ENCODE results near the gene PIP4K2B.

PIP4K2B gene

DNA sequence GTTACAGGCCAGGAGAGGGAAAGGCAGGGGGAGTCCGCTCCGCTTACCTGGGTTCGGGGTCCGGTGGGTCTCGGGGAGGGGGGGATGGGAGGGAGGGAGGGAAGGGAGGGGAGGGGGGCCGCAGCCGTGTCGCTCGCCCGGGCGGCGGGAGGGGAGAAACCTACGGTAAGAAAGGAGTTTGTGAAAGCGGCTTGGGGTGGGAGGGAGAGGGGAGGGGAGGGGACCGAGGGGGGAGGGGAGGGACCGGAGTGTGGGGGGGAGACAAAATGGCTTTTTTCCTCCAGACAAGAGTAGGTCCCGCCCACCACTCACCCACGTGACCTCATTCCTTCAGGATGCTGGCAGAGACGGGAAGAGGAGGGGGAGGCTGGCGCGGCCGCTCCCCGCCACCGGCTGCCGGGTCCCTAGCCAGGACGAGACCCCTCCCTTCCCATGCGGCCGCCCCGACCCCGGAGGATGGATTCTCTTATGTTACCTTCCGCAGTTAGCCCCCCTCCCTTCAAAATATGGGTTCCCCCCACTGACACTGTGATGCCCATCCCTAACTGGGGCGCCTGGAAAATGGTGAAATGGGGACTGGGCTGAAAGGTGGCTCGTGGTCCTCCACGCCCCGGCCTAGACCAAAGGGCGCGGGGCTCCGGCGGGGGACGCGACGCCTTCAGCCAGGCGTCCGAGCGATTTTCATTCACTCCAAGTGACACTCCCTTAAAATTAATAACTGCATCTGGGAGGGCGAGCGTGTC, 51.0 kb downstream of the PIP4K2B start, which contains the start of gene PCGF2:
Gene PCGF2, minus strand, starts transcription at position 188 of the 743 bp plus-strand sequence. CDS start 7,934 bp downstream, outside the sequence.
- peak within 1 kb of the TSS; percentile 93 for H3K4me3 Mint-ChIP-seq
- peaks cover 44% of the 10 kb centered on the region for H3K4me1 Mint-ChIP-seq
- peaks cover 25% of the 10 kb centered on the region for H3K36me3 Mint-ChIP-seq (ENCODE audit: insufficient read depth)
- no peaks in the 10 kb centered on the region for H3K9me3 Mint-ChIP-seq
- H3K27ac Mint-ChIP-seq (ENCODE audit: low read depth), result no peak within 1 kb of the TSS
- peaks cover 65% of the 10 kb centered on the region for H3K27me3 Mint-ChIP-seq
- ATAC-seq (replicated peaks; ENCODE audit: extremely low read depth, poor library complexity, severe bottlenecking) (no peak), DNase-seq (ENCODE audit: low spot score in 2 of 2) (no peak)

DNA sequence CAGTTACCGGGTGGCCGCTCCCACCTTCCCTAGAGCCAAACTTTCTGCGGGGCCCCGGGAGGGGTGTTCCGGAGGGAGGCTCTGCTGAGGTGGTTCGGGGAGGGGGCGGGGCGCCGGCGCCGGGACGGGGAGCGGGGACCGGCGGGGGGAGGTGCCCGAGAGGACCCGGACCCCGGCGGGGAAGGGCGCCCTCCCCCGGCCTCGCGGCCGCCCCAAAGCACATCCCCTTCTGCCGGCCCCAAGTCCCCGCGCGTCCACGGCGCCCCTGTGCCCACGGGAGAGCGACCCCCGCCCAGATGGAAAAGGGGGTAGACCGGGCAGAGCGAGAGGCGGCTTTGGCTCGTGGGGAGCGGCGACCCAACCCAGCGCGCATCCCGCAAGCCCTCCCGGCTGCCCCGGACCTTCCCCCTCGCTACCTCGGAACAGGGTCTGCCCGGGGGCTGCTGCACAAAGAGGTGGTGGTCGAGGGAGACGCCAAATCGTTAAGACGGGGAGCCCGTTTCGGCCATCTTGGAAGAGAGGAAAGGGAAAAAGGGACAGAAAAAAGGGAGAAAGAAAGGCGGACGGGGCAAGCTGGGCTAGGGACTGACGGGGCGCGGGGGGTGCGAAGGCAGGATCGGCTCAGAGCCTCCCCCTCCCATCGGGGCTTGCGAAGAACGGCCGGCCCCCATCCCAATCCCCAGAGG, 51.8 kb downstream of the PIP4K2B start:
- H3K27me3 Mint-ChIP-seq, result peaks cover 72% of the 10 kb centered on the region
- peaks cover 24% of the 10 kb centered on the region for H3K36me3 Mint-ChIP-seq (ENCODE audit: insufficient read depth)
- DNase-seq (ENCODE audit: low spot score in 2 of 2), result no peak
- H3K4me1 Mint-ChIP-seq, result peaks cover 38% of the 10 kb centered on the region
- no peak overlapping the region for H3K27ac Mint-ChIP-seq (ENCODE audit: low read depth)
- ATAC-seq (replicated peaks; ENCODE audit: extremely low read depth, poor library complexity, severe bottlenecking), result no peak
- peak overlapping the region; percentile 75 for H3K4me3 Mint-ChIP-seq
- no peaks in the 10 kb centered on the region for H3K9me3 Mint-ChIP-seq

DNA sequence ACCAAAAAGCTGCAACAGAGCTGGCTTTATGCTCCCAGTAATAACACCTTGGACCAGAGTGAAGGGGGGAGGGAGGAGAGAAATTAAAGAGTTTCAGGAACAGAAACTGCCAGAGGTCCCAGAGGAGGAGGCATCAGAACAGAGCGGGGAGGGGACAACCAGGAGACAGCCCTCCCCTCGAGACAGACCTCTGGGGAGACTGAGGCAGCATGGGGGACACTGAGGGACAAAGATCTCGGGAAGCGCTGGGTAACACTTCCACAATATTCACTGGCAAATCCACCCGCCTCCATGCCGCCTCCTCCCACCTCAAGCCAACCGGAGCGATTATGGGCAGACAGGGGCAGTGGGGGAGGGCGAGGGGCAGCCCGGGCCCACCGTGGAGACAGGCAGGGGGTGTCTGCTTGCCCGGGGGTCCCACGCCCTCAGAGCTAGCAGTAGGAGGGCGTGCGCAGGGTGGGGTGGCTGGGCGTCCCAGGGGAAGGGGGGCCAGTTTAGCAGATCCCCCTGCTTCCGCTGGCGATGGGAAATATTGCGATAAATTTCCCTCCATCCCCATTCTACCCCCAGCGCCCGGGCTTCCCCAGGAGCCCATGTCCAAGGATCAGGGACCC, 52.4 kb downstream of the PIP4K2B start:
- H3K27ac Mint-ChIP-seq (ENCODE audit: low read depth), result no peak overlapping the region
- H3K27me3 Mint-ChIP-seq, result peaks cover 79% of the 10 kb centered on the region
- no peak for ATAC-seq (replicated peaks; ENCODE audit: extremely low read depth, poor library complexity, severe bottlenecking)

GRCh38 chr17:38746004-38746848, 53.1 kb downstream of the PIP4K2B start:
- ATAC-seq (replicated peaks; ENCODE audit: extremely low read depth, poor library complexity, severe bottlenecking) (no peak), DNase-seq (ENCODE audit: low spot score in 2 of 2) (no peak)
- no peaks in the 10 kb centered on the region for H3K9me3 Mint-ChIP-seq
- no peak overlapping the region for H3K27ac Mint-ChIP-seq (ENCODE audit: low read depth)
- H3K4me3 Mint-ChIP-seq, result peak overlapping the region; percentile 70
- H3K27me3 Mint-ChIP-seq, result peaks cover 79% of the 10 kb centered on the region
- peaks cover 11% of the 10 kb centered on the region for H3K36me3 Mint-ChIP-seq (ENCODE audit: insufficient read depth)
- peaks cover 25% of the 10 kb centered on the region for H3K4me1 Mint-ChIP-seq

More for the DNA sequence above, 52.4 kb downstream of the PIP4K2B start:
- Mint-ChIP-seq H3K9me3 (no peaks in the 10 kb centered on the region), H3K4me1 (peaks cover 32% of the 10 kb centered on the region), H3K4me3 (peak overlapping the region; percentile 70), H3K36me3 (ENCODE audit: insufficient read depth) (peaks cover 19% of the 10 kb centered on the region)
- no peak for DNase-seq (ENCODE audit: low spot score in 2 of 2)

- ATAC-seq (replicated peaks; ENCODE audit: extremely low read depth, poor library complexity, severe bottlenecking), result no peak
- peaks cover 18% of the 10 kb centered on the region for H3K4me1 Mint-ChIP-seq
- no peak overlapping the region for H3K4me3 Mint-ChIP-seq
- H3K27me3 Mint-ChIP-seq, result peaks cover 76% of the 10 kb centered on the region
- DNase-seq (ENCODE audit: low spot score in 2 of 2), result no peak
- H3K36me3 Mint-ChIP-seq (ENCODE audit: insufficient read depth), result peaks cover 6% of the 10 kb centered on the region
- no peaks in the 10 kb centered on the region for H3K9me3 Mint-ChIP-seq
- H3K27ac Mint-ChIP-seq (ENCODE audit: low read depth), result no peak overlapping the region
Observed at GRCh38 chr17:38745545-38745944, 53.8 kb downstream of the PIP4K2B start.

GRCh38 chr17:38743556-38744171, 55.7 kb downstream of the PIP4K2B start:
- Mint-ChIP-seq H3K27me3 (peaks cover 71% of the 10 kb centered on the region), H3K9me3 (no peaks in the 10 kb centered on the region), H3K4me1 (peaks cover 12% of the 10 kb centered on the region), H3K4me3 (no peak overlapping the region), H3K27ac (ENCODE audit: low read depth) (no peak overlapping the region), H3K36me3 (ENCODE audit: insufficient read depth) (peaks cover 4% of the 10 kb centered on the region)
- DNase-seq (ENCODE audit: low spot score in 2 of 2) (no peak), ATAC-seq (replicated peaks; ENCODE audit: extremely low read depth, poor library complexity, severe bottlenecking) (no peak)

- Mint-ChIP-seq H3K27ac (ENCODE audit: low read depth) (no peak overlapping the region), H3K4me3 (no peak overlapping the region), H3K9me3 (no peaks in the 10 kb centered on the region), H3K36me3 (ENCODE audit: insufficient read depth) (peaks cover 4% of the 10 kb centered on the region), H3K4me1 (peaks cover 12% of the 10 kb centered on the region), H3K27me3 (peaks cover 71% of the 10 kb centered on the region)
- no peak for ATAC-seq (replicated peaks; ENCODE audit: extremely low read depth, poor library complexity, severe bottlenecking)
- no peak for DNase-seq (ENCODE audit: low spot score in 2 of 2)
Observed at GRCh38 chr17:38742411-38743308, 56.7 kb downstream of the PIP4K2B start.

DNA sequence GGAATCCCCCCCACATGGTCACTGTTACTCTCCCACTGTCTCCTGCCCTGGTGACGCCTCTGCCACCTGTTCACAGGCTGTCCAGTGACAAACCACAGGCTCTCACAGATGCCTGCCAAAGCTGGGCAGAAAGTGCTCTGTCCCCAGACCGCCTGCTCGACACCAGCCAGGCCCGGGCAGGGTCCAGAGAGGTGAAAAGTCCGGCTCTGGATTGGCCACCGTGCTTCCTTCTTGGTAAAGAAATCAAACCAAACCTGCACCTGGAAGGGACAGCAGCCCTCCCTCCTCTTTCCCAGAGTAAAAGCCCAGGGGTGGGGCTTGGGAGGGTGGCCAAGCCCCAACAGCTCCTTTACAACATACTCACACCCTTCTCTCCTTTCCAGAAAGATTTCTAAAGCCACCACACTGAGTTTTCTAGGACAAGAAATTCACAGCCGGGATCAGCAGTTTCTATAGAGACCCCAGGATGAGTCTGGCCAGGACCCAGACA, 57.4 kb downstream of the PIP4K2B start:
- DNase-seq (ENCODE audit: low spot score in 2 of 2), result no peak
- H3K27me3 Mint-ChIP-seq, result peaks cover 67% of the 10 kb centered on the region
- peaks cover 3% of the 10 kb centered on the region for H3K36me3 Mint-ChIP-seq (ENCODE audit: insufficient read depth)
- no peak overlapping the region for H3K4me3 Mint-ChIP-seq
- no peak for ATAC-seq (replicated peaks; ENCODE audit: extremely low read depth, poor library complexity, severe bottlenecking)
- H3K9me3 Mint-ChIP-seq, result no peaks in the 10 kb centered on the region
- H3K27ac Mint-ChIP-seq (ENCODE audit: low read depth), result no peak overlapping the region
- peaks cover 12% of the 10 kb centered on the region for H3K4me1 Mint-ChIP-seq

GRCh38 chr17:38741461-38741860, 57.9 kb downstream of the PIP4K2B start:
- peaks cover 62% of the 10 kb centered on the region for H3K27me3 Mint-ChIP-seq
- no peak for DNase-seq (ENCODE audit: low spot score in 2 of 2)
- peaks cover 8% of the 10 kb centered on the region for H3K4me1 Mint-ChIP-seq
- ATAC-seq (replicated peaks; ENCODE audit: extremely low read depth, poor library complexity, severe bottlenecking), result no peak
- no peak overlapping the region for H3K27ac Mint-ChIP-seq (ENCODE audit: low read depth)
- no peak overlapping the region for H3K4me3 Mint-ChIP-seq
- no peaks in the 10 kb centered on the region for H3K9me3 Mint-ChIP-seq
- H3K36me3 Mint-ChIP-seq (ENCODE audit: insufficient read depth), result peaks cover 2% of the 10 kb centered on the region

DNA sequence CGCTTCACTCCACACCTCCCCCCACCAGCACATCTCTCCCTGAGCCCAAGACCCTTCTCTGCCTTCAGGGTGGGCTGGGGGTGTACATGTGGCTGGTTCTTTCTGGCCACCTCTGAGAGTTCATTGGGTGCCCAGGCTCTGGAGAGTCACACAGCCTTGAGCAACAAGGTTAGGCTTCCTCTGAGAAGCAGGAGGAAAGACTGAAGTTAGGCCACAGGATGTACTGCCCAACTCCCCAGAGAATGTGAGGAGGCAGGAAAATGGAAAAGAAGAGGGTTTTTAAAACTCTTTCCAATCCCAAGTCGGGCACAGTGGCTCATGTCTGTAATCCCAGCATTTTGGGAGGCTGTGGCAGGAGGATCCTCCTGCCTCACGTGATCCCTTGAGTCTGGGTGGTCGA, 58.5 kb downstream of the PIP4K2B start:
- no peaks in the 10 kb centered on the region for H3K9me3 Mint-ChIP-seq
- DNase-seq (ENCODE audit: low spot score in 2 of 2), result no peak
- ATAC-seq (replicated peaks; ENCODE audit: extremely low read depth, poor library complexity, severe bottlenecking), result no peak
- H3K27ac Mint-ChIP-seq (ENCODE audit: low read depth), result no peak overlapping the region
- H3K27me3 Mint-ChIP-seq, result peaks cover 56% of the 10 kb centered on the region
- no peak overlapping the region for H3K4me3 Mint-ChIP-seq
- peaks cover 2% of the 10 kb centered on the region for H3K36me3 Mint-ChIP-seq (ENCODE audit: insufficient read depth)
- peaks cover under 1% of the 10 kb centered on the region for H3K4me1 Mint-ChIP-seq

GRCh38 chr17:38740044-38740443, 59.3 kb downstream of the PIP4K2B start:
- Mint-ChIP-seq H3K4me3 (no peak overlapping the region), H3K27me3 (peaks cover 48% of the 10 kb centered on the region), H3K4me1 (peaks cover 5% of the 10 kb centered on the region), H3K27ac (ENCODE audit: low read depth) (no peak overlapping the region), H3K36me3 (ENCODE audit: insufficient read depth) (peaks cover 6% of the 10 kb centered on the region), H3K9me3 (no peaks in the 10 kb centered on the region)
- no peak for DNase-seq (ENCODE audit: low spot score in 2 of 2)
- no peak for ATAC-seq (replicated peaks; ENCODE audit: extremely low read depth, poor library complexity, severe bottlenecking)
